OCI-LY1 (cell line): Measurements from ENCODE around the gene FGF5.

ENCODE experiments used
- H2AFZ ChIP-seq: fragments of 200-600 bp; sonication (generic), shearing (Covaris generic); 2 replicates; pipeline ENCODE4 v1.6.0; 2014; ENCODE audit warnings: antibody characterized with exemption, mild to moderate bottlenecking, low read length
- H3F3A ChIP-seq: fragments of 200-600 bp; sonication (generic), shearing (Covaris generic); 2 replicates; pipeline ENCODE4 v1.6.0; 2014; ENCODE audit warnings: mild to moderate bottlenecking, antibody characterized with exemption, low read length, moderate library complexity; ENCODE audit not compliant: insufficient read depth
- H3K27ac ChIP-seq: fragments of 200-600 bp; sonication (generic); 2 replicates; pipeline ENCODE4 v1.5.1; 2014; ENCODE audit warnings: low read length, mixed run types, mild to moderate bottlenecking, low read depth; ENCODE audit not compliant: poor library complexity, severe bottlenecking
- H3K27me3 ChIP-seq: fragments of 200-600 bp; sonication (generic); 2 replicates; pipeline ENCODE4 v1.6.0; 2014; ENCODE audit warnings: antibody characterized with exemption, mild to moderate bottlenecking, low read length, moderate library complexity; ENCODE audit not compliant: insufficient read depth
- H3K36me3 ChIP-seq: fragments of 200-600 bp; sonication (generic); 2 replicates; pipeline ENCODE4 v1.6.1; 2014; ENCODE audit warnings: mild to moderate bottlenecking, antibody characterized with exemption, low read length, moderate library complexity, mixed read lengths; ENCODE audit not compliant: insufficient read depth
- H3K4me1 ChIP-seq: fragments of 200-600 bp; sonication (generic); 2 replicates; pipeline ENCODE4 v1.5.1; 2014; ENCODE audit warnings: mild to moderate bottlenecking, low read length, moderate library complexity; ENCODE audit not compliant: insufficient read depth, severe bottlenecking
- H3K4me2 ChIP-seq: fragments of 200-600 bp; sonication (generic), shearing (Covaris generic); 2 replicates; pipeline ENCODE4 v1.6.1; 2014; ENCODE audit warnings: low read length
- H3K4me3 ChIP-seq: fragments of 200-600 bp; sonication (generic); 2 replicates; pipeline ENCODE4 v1.5.1; 2014; ENCODE audit warnings: low read length, low read depth, mild to moderate bottlenecking, mixed read lengths; ENCODE audit not compliant: poor library complexity, severe bottlenecking
- H3K79me2 ChIP-seq: fragments of 200-600 bp; shearing (Covaris generic); 2 replicates; pipeline ENCODE4 v1.6.1; 2016; ENCODE audit warnings: mixed run types, low read length, mixed read lengths; ENCODE audit not compliant: insufficient read depth
- H3K9ac ChIP-seq: fragments of 200-600 bp; sonication (generic), shearing (Covaris generic); 2 replicates; pipeline ENCODE4 v1.6.1; 2014; ENCODE audit warnings: mild to moderate bottlenecking, low read length, mixed read lengths
- H3K9me2 ChIP-seq: fragments of 200-600 bp; sonication (generic), shearing (Covaris generic); 2 replicates; pipeline ENCODE4 v1.6.1; 2014; ENCODE audit warnings: low read depth, mild to moderate bottlenecking, low read length, mixed read lengths
- H3K9me3 ChIP-seq: fragments of 200-600 bp; shearing (Covaris generic); 2 replicates; pipeline ENCODE4 v1.6.1; 2014; ENCODE audit warnings: low read length, mixed read lengths
- H4K20me1 ChIP-seq: fragments of 200-600 bp; sonication (generic), shearing (Covaris generic); 2 replicates; pipeline ENCODE4 v1.6.0; 2016; ENCODE audit warnings: mild to moderate bottlenecking, low read length; ENCODE audit not compliant: insufficient read depth
- EZH2 ChIP-seq: fragments of 200-600 bp; sonication (generic), shearing (Covaris generic); IDR thresholded peaks from 2 replicates; pipeline ENCODE4 v1.8.0; 2017; ENCODE audit warnings: borderline replicate concordance, mixed run types, mild to moderate bottlenecking, antibody characterized with exemption, low read length, moderate library complexity, mixed read lengths
- TF ChIP-seq, protein P1 (sequence below): fragments of 200-600 bp; sonication (generic), shearing (Covaris generic); IDR thresholded peaks from 2 replicates; pipeline ENCODE4 v1.5.1; 2017; ENCODE audit warnings: mild to moderate bottlenecking, antibody characterized with exemption, low read length, moderate library complexity, mixed read lengths

FGF5 gene

GRCh38 chr4:80261989-80262600 is 4.4 kb upstream of the FGF5 start:
- Histone ChIP-seq H3K79me2 (no peaks in the 10 kb centered on the region), H3K27ac (no peak overlapping the region), H3K36me3 (no peaks in the 10 kb centered on the region), H3K9ac (no peak overlapping the region), H3K9me2 (no peaks in the 10 kb centered on the region), H3K4me1 (no peaks in the 10 kb centered on the region), H3F3A (no peaks in the 10 kb centered on the region), H4K20me1 (no peaks in the 10 kb centered on the region), H3K4me2 (no peak overlapping the region), H2AFZ (no peak overlapping the region), H3K9me3 (no peaks in the 10 kb centered on the region), H3K4me3 (no peak overlapping the region), H3K27me3 (no peaks in the 10 kb centered on the region; the same call in 1 of the 2 replicates)
- TF ChIP-seq, protein P1, sequence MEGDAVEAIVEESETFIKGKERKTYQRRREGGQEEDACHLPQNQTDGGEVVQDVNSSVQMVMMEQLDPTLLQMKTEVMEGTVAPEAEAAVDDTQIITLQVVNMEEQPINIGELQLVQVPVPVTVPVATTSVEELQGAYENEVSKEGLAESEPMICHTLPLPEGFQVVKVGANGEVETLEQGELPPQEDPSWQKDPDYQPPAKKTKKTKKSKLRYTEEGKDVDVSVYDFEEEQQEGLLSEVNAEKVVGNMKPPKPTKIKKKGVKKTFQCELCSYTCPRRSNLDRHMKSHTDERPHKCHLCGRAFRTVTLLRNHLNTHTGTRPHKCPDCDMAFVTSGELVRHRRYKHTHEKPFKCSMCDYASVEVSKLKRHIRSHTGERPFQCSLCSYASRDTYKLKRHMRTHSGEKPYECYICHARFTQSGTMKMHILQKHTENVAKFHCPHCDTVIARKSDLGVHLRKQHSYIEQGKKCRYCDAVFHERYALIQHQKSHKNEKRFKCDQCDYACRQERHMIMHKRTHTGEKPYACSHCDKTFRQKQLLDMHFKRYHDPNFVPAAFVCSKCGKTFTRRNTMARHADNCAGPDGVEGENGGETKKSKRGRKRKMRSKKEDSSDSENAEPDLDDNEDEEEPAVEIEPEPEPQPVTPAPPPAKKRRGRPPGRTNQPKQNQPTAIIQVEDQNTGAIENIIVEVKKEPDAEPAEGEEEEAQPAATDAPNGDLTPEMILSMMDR = no peak
- TF ChIP-seq EZH2 = no peak

DNA sequence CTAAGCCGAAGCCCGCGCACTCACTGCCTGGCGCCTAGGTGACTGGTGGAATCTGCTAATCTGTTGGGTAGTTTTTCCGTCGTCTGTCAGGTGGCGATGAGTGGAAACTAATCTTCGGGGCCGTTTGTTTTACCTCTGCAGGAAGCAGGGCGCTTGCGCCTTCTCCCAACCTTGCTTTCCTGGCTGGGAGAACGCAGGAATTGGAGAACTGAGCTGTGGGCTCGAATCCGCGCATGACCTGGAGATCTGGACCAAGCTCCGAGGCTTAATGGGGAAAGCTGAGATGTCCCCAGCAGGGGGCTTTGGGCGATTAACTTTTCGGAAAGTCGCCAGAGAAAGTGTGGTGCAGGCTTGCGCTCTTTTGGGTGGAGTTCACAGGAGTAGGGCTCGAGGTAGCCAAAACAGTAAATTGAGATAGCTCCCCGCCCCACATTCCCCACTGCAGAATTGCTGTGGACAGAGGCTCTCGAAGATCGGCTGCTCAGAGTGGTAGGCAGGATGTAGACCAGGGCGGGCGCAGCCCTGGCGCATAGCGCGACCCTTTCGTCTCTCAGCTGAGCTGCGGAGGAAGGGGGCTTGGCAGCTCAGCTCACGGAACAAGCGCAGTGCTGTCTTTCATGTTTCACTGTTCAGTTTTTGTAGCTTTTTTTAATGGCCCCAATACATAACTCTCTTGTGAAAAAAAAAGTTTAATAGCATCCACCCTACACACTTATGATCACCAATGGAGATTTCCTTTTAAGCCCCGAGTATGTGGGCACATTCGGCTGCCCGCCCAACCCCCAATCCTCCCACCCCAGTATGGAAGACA is 2.7 kb upstream of the FGF5 start:
- no peak overlapping the region for H2AFZ ChIP-seq
- H3K4me1 ChIP-seq = no peaks in the 10 kb centered on the region
- no peak overlapping the region for H3K9ac ChIP-seq
- no peak overlapping the region for H3K4me3 ChIP-seq
- no peaks in the 10 kb centered on the region for H3K36me3 ChIP-seq
- no peaks in the 10 kb centered on the region for H3F3A ChIP-seq
- H3K27ac ChIP-seq = no peak overlapping the region
- H4K20me1 ChIP-seq = no peaks in the 10 kb centered on the region
- H3K79me2 ChIP-seq = no peaks in the 10 kb centered on the region
- H3K9me3 ChIP-seq = no peaks in the 10 kb centered on the region
- no peaks in the 10 kb centered on the region; the same call in 1 of the 2 replicates for H3K27me3 ChIP-seq
- no peak for TF ChIP-seq EZH2
- TF ChIP-seq, protein P1 = no peak
- H3K4me2 ChIP-seq = no peak overlapping the region
- H3K9me2 ChIP-seq = no peaks in the 10 kb centered on the region

DNA sequence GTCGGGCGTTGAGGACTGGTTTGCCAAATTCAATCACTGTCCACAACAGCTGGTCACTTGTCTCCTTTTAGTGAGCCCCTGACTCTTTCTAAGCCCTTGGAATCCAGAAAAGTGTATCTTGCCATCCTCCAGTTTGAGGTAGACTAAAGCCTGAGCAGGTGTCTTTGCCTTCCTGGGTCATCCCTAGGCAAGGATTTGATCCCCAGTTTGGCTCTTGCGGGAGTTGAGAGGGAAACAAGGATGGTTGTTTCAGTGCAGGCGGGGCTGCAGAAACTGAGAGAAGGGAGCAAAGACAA is 2.2 kb upstream of the FGF5 start:
- no peaks in the 10 kb centered on the region for H3K36me3 ChIP-seq
- no peaks in the 10 kb centered on the region for H3K4me1 ChIP-seq
- no peak overlapping the region for H3K4me3 ChIP-seq
- TF ChIP-seq, protein P1 = no peak
- no peaks in the 10 kb centered on the region; the same call in 1 of the 2 replicates for H3K27me3 ChIP-seq
- H3K9me3 ChIP-seq = no peaks in the 10 kb centered on the region
- no peak overlapping the region for H3K9ac ChIP-seq
- H3K27ac ChIP-seq = no peak overlapping the region
- no peak overlapping the region for H3K4me2 ChIP-seq
- H2AFZ ChIP-seq = no peak overlapping the region
- no peaks in the 10 kb centered on the region for H3F3A ChIP-seq
- no peaks in the 10 kb centered on the region for H3K9me2 ChIP-seq
- H4K20me1 ChIP-seq = no peaks in the 10 kb centered on the region
- H3K79me2 ChIP-seq = no peaks in the 10 kb centered on the region
